K562 (cell line): ENCODE data around the gene GPR183. TPM values are rescaled to one million over a fixed set of nuclear protein-coding genes. Genes with fewer than 3 reads are reported as not detected.

ENCODE experiments used
- ATAC-seq: fragments of 200-7000 bp; cut with Tn5 transposase; 3 replicates; pipeline ENCODE4 v1.9.1; 2020; ENCODE audit warnings: moderate library complexity
- BruUV-seq: library from RNA; stranded (reverse); fragments of 400-500 nt; replicated peaks from 2 replicates; lab custom pipeline; 2021; lab: Mats Ljungman, UMichigan
- CTCF ChIA-PET: fragments of 300-600 bp; formaldehyde crosslinking; extraction: SDS; loops from one replicate; lab custom pipeline; 2021; ENCODE audit warnings: low intra/inter-chr PET ratio; lab: Yijun Ruan, JAX
- POLR2A ChIA-PET: fragments of 300-600, 350-650 bp; sonication (Branson Sonifier 250); formaldehyde crosslinking; extraction: SDS; loops from one replicate; lab custom pipeline; 2021; ENCODE audit warnings: antibody characterized with exemption, inconsistent platforms; lab: Yijun Ruan, JAX
- DNase-seq, 4 experiments: peaks; one replicate each; pipeline versions ENCODE4 v3.0.0 to v3.0.0-alpha.2; 2011 to 2018; ENCODE audit warnings: low spot score in 3 of 4, mixed read lengths in 3 of 4; ENCODE audit errors: extremely low read depth in 1 of 4
- FAIRE-seq: peaks from 2 replicates; lab custom pipeline; 2011; peaks lifted over from hg19 to GRCh38; lab: Jason Lieb, UNC
- H2AFZ ChIP-seq: 2 replicates; pipeline ENCODE4 v1.6.0; 2011; ENCODE audit warnings: low read depth, low read length, control low read depth, inconsistent platforms
- H3K27ac ChIP-seq: fragments of 200-600 bp; 3 replicates; pipeline ENCODE4 v1.8.0; 2011; ENCODE audit warnings: low read depth, mild to moderate bottlenecking, control low read depth, inconsistent platforms, low read length, moderate library complexity, mixed read lengths; ENCODE audit errors: extremely low read depth
- H3K27me3 ChIP-seq, 2 experiments: fragments of 300-600 bp in 1 of 2; 2 replicates in 1 of 2; 3 replicates in 1 of 2; pipeline versions ENCODE4 v1.6.0 to v1.8.0; 2011; ENCODE audit warnings: inconsistent platforms in 2 of 2, low read length in 2 of 2, mild to moderate bottlenecking in 1 of 2, mixed read lengths in 1 of 2, moderate library complexity in 1 of 2; ENCODE audit not compliant: control insufficient read depth in 2 of 2, insufficient read depth in 2 of 2
- H3K36me3 ChIP-seq: fragments of 300-600 bp; 3 replicates; pipeline ENCODE4 v1.8.0; 2011; ENCODE audit warnings: mild to moderate bottlenecking, low read length, inconsistent platforms; ENCODE audit not compliant: control insufficient read depth, insufficient read depth
- H3K4me1 ChIP-seq, 2 experiments: fragments of 200-600 bp in 1 of 2; replicated peaks in 1 of 2; 2 replicates in 1 of 2; 3 replicates in 1 of 2; pipeline versions ENCODE4 v1.5.1 to v1.8.0; 2011; ENCODE audit warnings: inconsistent platforms in 2 of 2, low read length in 2 of 2, mild to moderate bottlenecking in 1 of 2, mixed read lengths in 1 of 2, moderate library complexity in 1 of 2; ENCODE audit not compliant: control insufficient read depth in 2 of 2, insufficient read depth in 2 of 2
- H3K4me2 ChIP-seq: 2 replicates; pipeline ENCODE4 v1.6.1; 2011; ENCODE audit warnings: low read length, control low read depth, inconsistent platforms, mixed read lengths; ENCODE audit not compliant: insufficient read depth
- H3K4me3 ChIP-seq: fragments of 200-600 bp; sonication (generic), shearing (Covaris generic); 2 replicates; pipeline ENCODE4 v1.5.1; 2016; ENCODE audit warnings: control low read depth, inconsistent platforms
- H3K79me2 ChIP-seq: fragments of 200-600 bp; 3 replicates; pipeline ENCODE4 v1.8.0; 2011; ENCODE audit warnings: low read length, inconsistent platforms; ENCODE audit not compliant: control insufficient read depth, insufficient read depth
- H3K9ac ChIP-seq, 2 experiments: 2 replicates each; pipeline versions ENCODE4 v1.6.0 to v1.6.1; 2011; ENCODE audit warnings: low read depth in 2 of 2, low read length in 2 of 2, control low read depth in 1 of 2, inconsistent platforms in 1 of 2, mild to moderate bottlenecking in 1 of 2, mixed read lengths in 1 of 2; ENCODE audit not compliant: insufficient read depth in 1 of 2
- H3K9me1 ChIP-seq: one replicate; pipeline ENCODE4 v1.6.0; 2011; ENCODE audit warnings: inconsistent platforms, mild to moderate bottlenecking, low read length, moderate library complexity; ENCODE audit not compliant: control insufficient read depth, insufficient read depth
- H3K9me3 ChIP-seq: replicated peaks from 2 replicates; pipeline ENCODE4 v1.5.1; 2011; ENCODE audit warnings: low read depth, low read length, inconsistent platforms; ENCODE audit not compliant: control insufficient read depth, insufficient read depth
- H4K20me1 ChIP-seq: replicated peaks from 2 replicates; pipeline ENCODE4 v1.6.1; 2011; ENCODE audit warnings: low read length, inconsistent platforms, mixed read lengths; ENCODE audit not compliant: control insufficient read depth, insufficient read depth
- BMI1 ChIP-seq: fragments of 150-350 bp; IDR thresholded peaks from 2 replicates; pipeline ENCODE4 v1.6.1; 2014; ENCODE audit warnings: low read length
- C11orf30 ChIP-seq: fragments of 450-650 bp; IDR thresholded peaks from 2 replicates; pipeline ENCODE4 v1.6.1; 2016; ENCODE audit warnings: low read depth, mild to moderate bottlenecking
- CTBP1 ChIP-seq: fragments of 450-650 bp; IDR thresholded peaks from 2 replicates; pipeline ENCODE4 v1.6.1; 2016; ENCODE audit warnings: borderline replicate concordance
- HDGF ChIP-seq: fragments of 450-650 bp; IDR thresholded peaks from 2 replicates; pipeline ENCODE4 v1.6.1; 2016
- MYC ChIP-seq, 2 experiments: fragments of 250-450 bp in 1 of 2; sonication (Bioruptor Pico) in 1 of 2; IDR thresholded peaks; 2 replicates each; pipeline versions ENCODE4 v1.5.1 to v1.6.1; 2012 to 2021; ENCODE audit warnings: low read depth in 2 of 2, borderline replicate concordance in 1 of 2, improper control_type of control experiment in 1 of 2, low read length in 1 of 2, mild to moderate bottlenecking in 1 of 2, moderate library complexity in 1 of 2
- PTBP1 ChIP-seq: fragments of 200-400 bp; formaldehyde crosslinking; IDR thresholded peaks from 2 replicates; pipeline ENCODE4 v1.6.1; 2017; ENCODE audit warnings: low read depth, low read length
- RBBP5 ChIP-seq: fragments of 200-600 bp; sonication (generic); IDR thresholded peaks from 2 replicates; pipeline ENCODE4 v1.6.1; 2012; ENCODE audit warnings: borderline replicate concordance, mild to moderate bottlenecking, low read length, control low read depth, inconsistent platforms; ENCODE audit not compliant: insufficient read depth, poor library complexity, severe bottlenecking
- STAT5B ChIP-seq: fragments of 250-450 bp; sonication (Bioruptor Pico); IDR thresholded peaks from 2 replicates; pipeline ENCODE4 v1.8.0; 2021; ENCODE audit warnings: mild to moderate bottlenecking, inconsistent platforms
- ZBTB34 ChIP-seq: fragments of 250-450 bp; sonication (Bioruptor Pico); IDR thresholded peaks from 2 replicates; pipeline ENCODE4 v1.8.0; 2021; ENCODE audit warnings: mild to moderate bottlenecking, moderate library complexity
- ZNF165 ChIP-seq: fragments of 250-450 bp; sonication (Bioruptor Pico); IDR thresholded peaks from 2 replicates; pipeline ENCODE4 v1.4.0; 2020; ENCODE audit warnings: borderline replicate concordance
- WGBS: fragments of 100-300 bp; shearing (Covaris generic); methylation state at CpG from one replicate; pipeline ENCODE4 v1.1.6; 2016; ENCODE audit warnings: low coverage, mixed read lengths; ENCODE audit not compliant: insufficient coverage; ENCODE audit errors: missing lambda C conversion rate; 5-methylcytosine and 5-hydroxymethylcytosine counted together
- in situ Hi-C: fragments of 300-500 bp; cut with MboI; formaldehyde crosslinking; loops from 4 replicates; pipeline ENCODE4 v1.15.0; 2018; ENCODE audit warnings: inconsistent platforms, mixed read lengths
- intact Hi-C: fragments of 100-400 bp; cut with micrococcal nuclease; formaldehyde crosslinking; loops from 2 replicates; pipeline ENCODE4 v1.14.2; 2022
- polyA plus RNA-seq, 8 experiments: library from polyadenylated mRNA; depleted of rRNA in 4 of 8; stranded (reverse) in 5 of 8; unstranded in 3 of 8; fragments of >200 nt; fragmentation: Nextera tagmentation in 2 of 8; fragmentation: Illumina TruSeq in 1 of 8; extraction: Ambion mirVana in 2 of 8; extraction: Trizol in 1 of 8; gene quantifications; 2 replicates each; pipeline versions ENCODE4 v1.2.1 to v1.2.3, GENCODE V29; 2011 to 2014; ENCODE audit warnings: inconsistent platforms in 1 of 8, missing spikeins in 1 of 8
- total RNA-seq, 7 experiments: library from RNA; depleted of rRNA in 6 of 7; stranded (reverse); fragments of >200 nt in 6 of 7; fragmentation: Illumina TruSeq in 2 of 7; extraction: Trizol in 2 of 7; gene quantifications; 2 replicates each; pipeline versions ENCODE4 v1.2.1 to v1.2.3, GENCODE V29; 2011 to 2021; ENCODE audit warnings: low replicate concordance in 1 of 7

Gene GPR183
- total and polyA plus RNA-seq, 9 of the 15 experiments (the other 6 are each of a cell fraction or from before 2014, with no cell fraction given) = 1.3 to 10.2 (median 3.7) TPM

DNA sequence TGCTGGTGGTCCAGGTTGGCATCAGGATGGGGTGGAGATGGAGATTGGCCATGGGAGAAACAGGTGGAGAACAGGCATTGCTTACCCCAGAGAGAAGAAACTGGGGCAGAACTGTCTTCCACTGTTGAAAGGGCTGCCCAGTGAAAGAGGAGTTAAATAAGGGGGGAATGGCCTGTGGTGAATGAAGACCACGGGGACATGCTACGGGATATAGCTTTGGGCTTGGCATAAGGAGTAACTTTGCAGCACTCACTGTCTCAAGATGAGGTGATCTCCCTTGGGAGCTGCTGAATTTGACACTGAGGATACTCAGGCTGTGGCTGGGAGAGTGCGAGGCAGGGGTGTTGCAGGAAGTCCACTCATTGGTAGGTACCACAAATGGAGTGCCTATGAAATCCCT lies 38.4 kb downstream of the GPR183 start:
- BruUV-seq = no TSS peak
- no peak overlapping the region for H3K27ac ChIP-seq
- in situ Hi-C loops = loop anchor here (5.0 kb wide), 2 partner anchors 92 to 168 kb away; no protein-coding TSS in a partner anchor
- H2AFZ ChIP-seq = no peak overlapping the region
- 69% methylated on average over 3 of the region's 3 CpGs for WGBS
- ATAC-seq = peak; percentile 37; the same call in 2 of the 3 replicates
- H3K9ac ChIP-seq = no peak overlapping the region; a peak in 1 of 4 replicates
- POLR2A ChIA-PET = interaction anchor here (0.9 kb wide), 1 partner anchor 12 kb away, joined by 3 read pairs; no protein-coding TSS in a partner anchor
- no peaks in the 10 kb centered on the region for H3K9me3 ChIP-seq
- H4K20me1 ChIP-seq = no peaks in the 10 kb centered on the region
- no peak overlapping the region for H3K4me3 ChIP-seq
- TF ChIP-seq CTBP1 (no peak), ZBTB34 (CRISPR knock-in tag) (no peak), BMI1 (no peak), MYC (IDR thresholded peaks at IDR 0.05; ENCODE audit: low read depth, low read length) (no peak), MYC (CRISPR knock-in tag; IDR thresholded peaks at IDR 0.05; ENCODE audit: borderline replicate concordance, low read depth) (no peak), ZNF165 (CRISPR knock-in tag) (no peak), PTBP1 (no peak), STAT5B (no peak), RBBP5 (no peak), C11orf30 (no peak), HDGF (no peak)
- TF ChIP-seq, all 486 proteins: peak for 0
- H3K9me1 ChIP-seq = no peaks in the 10 kb centered on the region
- CTCF ChIA-PET = interaction anchor here (0.8 to 5.6 kb wide), 2 partner anchors 98 to 167 kb away, joined by 5 to 73 read pairs; no protein-coding TSS in a partner anchor
- no peaks in the 10 kb centered on the region for H3K27me3 ChIP-seq
- H3K36me3 ChIP-seq = peaks cover 6% of the 10 kb centered on the region; the same call in 2 of the 3 replicates
- DNase-seq = no peak
- H3K4me1 ChIP-seq = peaks cover 7 to 24% of the 10 kb centered on the region in 2 experiments; a peak in 3 of 5 replicates
- H3K4me2 ChIP-seq = no peak overlapping the region
- intact Hi-C loops = loop anchor here (1.0 to 10.0 kb wide), 6 partner anchors 63 to 594 kb away; partner anchors contain the start of gene UBAC2
- peaks cover 29% of the 10 kb centered on the region for H3K79me2 ChIP-seq
- no peak for FAIRE-seq
